Activated CD4-positive, alpha-beta T cell treated with anti-CD3 and anti-CD28 coated beads, Interleukin-2, amount 50 U/mL, for 48 hours (primary cell): ENCODE measurements around the gene PECR.
A peak's percentile ranks its signal among the peaks of the same experiment; 100 is the strongest.

Experiments used
- DNase-seq, 2 experiments: peaks; one replicate each; pipeline ENCODE4 v3.0.0-alpha.2; 2020

PECR gene

DNA sequence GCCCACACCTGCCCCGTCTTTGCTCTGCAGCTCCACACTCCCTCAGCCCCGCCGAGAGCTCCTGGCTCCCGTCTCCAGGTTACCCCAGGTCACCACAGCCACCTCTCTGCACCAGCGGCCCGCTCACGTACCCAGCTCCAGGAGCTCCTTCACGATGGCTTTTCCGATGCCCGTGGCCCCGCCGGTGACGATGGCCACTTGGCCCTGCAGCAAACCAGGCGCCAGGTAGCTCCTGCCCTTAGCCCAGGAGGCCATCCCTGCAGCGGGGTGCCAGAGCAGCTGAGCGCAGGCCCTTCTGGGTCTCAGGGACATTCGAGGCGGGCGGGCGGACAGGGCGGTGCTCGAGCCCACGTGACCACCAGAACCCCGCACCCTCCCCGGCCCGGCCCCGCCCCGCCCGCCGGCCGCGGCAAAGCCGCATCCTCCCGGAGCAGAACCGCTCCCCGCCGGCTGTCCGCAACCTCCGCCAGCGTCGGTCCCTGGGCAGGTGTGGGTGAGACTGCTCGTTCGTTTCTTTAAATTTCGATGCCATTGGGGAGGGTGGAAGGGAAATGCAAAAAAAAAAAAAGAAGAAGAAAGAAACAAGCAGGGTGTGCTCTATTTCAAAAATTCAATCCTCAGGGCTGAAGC lies at the start of gene PECR, which contains the start of gene TMEM169:
Gene PECR, minus strand, starts transcription at position 323 of the 630 bp plus-strand sequence. Its CDS starts 68 bp downstream, at position 255.
Gene TMEM169, plus strand, starts transcription at position 433 of the 630 bp plus-strand sequence. CDS start 14,045 bp downstream, outside the sequence.
- peak; percentile 80 to 82 for DNase-seq

GRCh38 chr2:216130346-216130971 lies 48.9 kb upstream of the PECR start:
- DNase-seq = no peak

- no peak for DNase-seq
Measured at GRCh38 chr2:216126943-216127342, 45.3 kb upstream of the PECR start.

DNA sequence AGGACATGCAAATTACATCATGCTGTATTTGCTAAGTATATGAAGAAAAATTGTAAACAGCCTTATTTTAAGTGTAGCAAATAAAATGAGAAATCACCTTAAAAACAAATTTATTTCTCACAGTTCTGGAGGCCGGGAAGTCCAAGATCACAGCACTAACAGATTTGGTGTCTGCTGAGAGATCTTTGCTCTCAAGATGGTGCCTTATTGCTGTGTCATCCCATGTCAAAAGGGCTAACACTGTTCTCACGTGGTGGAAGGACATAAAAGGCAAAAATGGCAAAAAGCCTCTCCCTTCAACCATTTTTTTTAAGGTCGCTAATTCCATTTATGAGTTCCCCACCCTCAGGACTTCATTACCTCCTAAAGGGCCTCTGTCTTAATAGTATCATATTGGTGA lies 39.6 kb upstream of the PECR start:
- no peak for DNase-seq

- no peak for DNase-seq
Measured at GRCh38 chr2:216119986-216120385, 38.4 kb upstream of the PECR start.

GRCh38 chr2:216119146-216119545 lies 37.5 kb upstream of the PECR start:
- no peak for DNase-seq

GRCh38 chr2:216118474-216118873 lies 36.9 kb upstream of the PECR start:
- no peak for DNase-seq

GRCh38 chr2:216117561-216118340 lies 36.1 kb upstream of the PECR start:
- DNase-seq = no peak

DNA sequence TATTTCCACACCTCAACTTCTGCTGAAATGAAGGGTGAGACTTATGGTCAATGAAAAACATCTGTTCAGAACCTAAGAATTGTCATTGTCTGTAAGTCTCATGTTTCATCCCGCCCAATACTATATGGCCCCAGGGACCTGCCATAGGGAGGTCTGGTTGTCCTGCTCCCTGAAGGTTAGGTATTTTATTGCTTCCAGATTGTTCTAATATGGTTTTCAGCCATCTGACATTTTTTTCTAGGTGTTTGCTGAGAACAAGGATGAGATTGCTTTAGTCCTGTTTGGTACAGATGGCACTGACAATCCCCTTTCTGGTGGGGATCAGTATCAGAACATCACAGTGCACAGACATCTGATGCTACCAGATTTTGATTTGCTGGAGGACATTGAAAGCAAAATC lies 34.8 kb upstream of the PECR start:
- DNase-seq = no peak

DNA sequence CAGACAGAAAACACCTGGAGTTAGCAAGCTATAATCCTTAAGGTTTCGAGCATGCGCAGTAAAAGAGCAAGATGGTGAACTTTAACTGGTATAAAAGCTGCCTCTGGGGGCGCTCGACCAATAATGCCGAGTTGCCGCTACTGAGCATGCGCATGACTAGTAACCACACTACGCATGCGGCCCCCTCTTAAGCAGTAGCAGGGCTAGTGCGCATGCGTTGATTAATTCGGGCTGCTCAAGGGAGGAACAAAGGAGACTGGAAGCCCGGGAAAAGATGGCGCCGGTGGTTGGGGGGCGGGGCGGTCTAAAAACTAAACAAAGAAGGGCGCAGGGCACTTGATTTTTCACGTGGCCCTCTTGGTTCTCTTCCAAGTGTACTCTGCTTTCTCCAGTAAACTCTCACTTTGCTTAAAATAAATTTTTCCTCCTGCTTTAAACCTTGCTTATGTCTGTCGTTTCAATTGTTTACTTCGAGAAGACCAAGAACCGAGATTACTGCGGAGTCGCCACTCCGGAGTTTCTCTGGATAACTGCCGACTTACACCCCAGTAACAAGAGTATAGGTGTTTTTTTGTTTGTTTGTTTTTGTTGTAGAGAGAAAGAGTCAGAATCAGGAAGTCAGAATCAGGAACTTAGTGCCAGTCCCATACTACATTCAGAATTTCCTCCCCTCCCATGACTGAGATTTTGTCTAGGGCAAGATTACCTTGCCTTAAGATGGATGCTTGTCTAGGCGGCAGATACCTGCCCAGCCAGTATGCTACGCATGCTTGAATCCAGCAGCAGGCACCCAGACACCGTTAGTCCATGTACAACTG lies 33.3 kb upstream of the PECR start:
- DNase-seq = peak; percentile 96 to 97

GRCh38 chr2:216114382-216114713 lies 32.7 kb upstream of the PECR start:
- DNase-seq = no peak

- peak; percentile 11 to 26 for DNase-seq
Measured at GRCh38 chr2:216113572-216113971, 32.0 kb upstream of the PECR start.

- DNase-seq = no peak
Measured at GRCh38 chr2:216112926-216113325, 31.3 kb upstream of the PECR start.

- no peak for DNase-seq
Measured at GRCh38 chr2:216111122-216111521, 29.5 kb upstream of the PECR start.

DNA sequence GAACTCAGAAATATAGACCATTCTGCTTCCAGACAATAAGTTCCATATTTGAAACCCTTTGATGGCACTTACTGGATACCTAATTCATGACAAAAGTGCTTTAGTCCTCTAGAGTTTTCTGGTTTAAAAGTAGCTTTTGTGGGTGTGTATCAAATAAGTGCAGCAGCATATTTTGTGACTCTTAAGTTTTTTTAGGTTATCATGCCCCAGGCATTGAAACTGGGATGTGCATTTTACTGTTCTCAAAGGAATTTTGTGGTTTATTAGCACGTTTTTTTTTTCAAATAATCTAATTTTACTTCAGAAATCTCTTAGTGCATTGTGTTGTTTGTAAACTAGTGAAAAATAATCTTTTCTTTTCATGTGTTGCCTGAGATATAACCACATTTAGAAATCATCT lies 29.0 kb upstream of the PECR start:
- no peak for DNase-seq

DNA sequence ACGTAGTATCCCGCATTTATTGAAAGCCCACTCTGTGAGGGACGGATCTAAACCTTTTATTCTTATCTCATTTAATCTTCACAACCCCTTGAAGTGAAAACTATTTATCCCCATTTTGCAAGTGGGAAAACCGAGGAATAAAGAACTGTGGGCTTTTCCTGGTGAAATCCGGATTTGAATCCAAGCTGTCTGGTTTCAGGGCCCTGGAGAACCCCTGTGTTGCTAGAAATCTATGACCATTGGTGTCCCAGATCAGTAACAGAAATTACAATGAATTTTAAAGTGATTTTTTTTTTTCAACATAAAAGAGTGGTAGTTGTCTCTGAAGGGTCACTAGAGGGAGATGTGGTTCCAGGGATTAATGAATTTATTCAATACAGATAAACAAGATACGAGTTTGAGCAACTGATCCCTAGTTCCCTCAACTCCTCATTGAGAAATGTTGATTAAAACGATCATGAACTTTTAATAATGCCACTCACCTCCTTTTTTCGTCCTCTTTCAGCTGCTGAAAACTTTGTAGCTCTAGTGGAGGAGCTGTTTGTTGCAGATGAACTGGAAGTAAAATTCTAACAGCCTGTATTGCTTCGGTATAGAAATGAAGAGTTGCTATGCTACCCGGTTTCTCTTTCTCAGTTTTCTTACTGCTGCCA lies 28.5 kb upstream of the PECR start:
- no peak for DNase-seq

- DNase-seq = peak; percentile 97 to 98
Measured at GRCh38 chr2:216108967-216109921, 27.6 kb upstream of the PECR start, which contains the start of gene XRCC5. XRCC5 (plus strand) TSS chr2:216109348; CDS start chr2:216109437, 89 bp downstream.

DNA sequence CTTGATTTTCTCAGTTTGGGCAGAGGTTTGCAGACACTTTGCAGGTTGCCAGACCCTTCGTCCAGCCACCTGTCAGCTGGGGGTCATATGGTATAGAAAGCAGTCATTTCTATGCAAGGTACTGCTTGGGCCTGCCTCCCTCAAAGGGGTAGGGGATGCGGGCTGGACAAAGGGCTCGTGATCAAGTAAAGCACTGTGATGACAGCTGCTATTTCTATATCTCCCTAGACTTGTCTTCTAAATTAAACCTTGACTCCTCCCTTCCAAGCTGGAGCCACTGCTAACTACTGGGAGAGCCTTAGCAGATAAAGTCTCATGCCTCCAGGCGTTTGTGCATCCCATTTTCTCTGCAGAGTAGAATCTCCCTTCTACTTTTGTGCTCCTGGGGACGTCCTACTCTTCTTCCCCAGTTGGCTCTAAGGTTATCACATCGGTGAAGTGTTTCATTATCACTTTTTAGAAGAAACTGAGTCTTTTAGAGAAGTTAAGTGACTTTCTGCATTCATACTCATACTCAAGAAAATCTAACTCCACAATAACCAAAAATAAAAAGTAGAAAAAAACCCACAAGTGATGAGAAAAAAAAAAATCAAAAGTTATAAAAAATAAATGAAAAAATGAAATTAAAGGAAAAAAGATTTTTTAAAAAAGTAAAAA lies 26.8 kb upstream of the PECR start:
- DNase-seq = no peak

DNA sequence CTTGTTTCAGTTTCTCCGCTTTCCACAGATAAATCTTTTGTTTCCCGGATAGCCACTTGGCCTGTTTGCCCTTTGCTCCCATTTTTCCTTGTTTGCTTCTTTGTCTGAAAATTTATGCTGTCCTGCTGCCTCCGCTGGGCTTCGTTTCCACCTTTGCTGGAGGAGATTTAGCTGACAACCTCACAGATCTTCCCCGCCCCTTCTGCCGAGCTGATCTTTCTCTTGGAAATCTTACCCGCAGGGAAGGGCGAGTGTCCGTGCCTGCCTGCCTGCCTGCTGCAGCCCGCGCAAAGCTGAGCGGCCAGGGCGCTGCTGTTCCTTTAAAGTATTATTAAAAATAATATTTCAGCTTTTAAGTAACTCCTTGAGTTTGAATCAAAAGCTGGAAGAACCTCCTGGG lies 26.2 kb upstream of the PECR start:
- no peak for DNase-seq

DNA sequence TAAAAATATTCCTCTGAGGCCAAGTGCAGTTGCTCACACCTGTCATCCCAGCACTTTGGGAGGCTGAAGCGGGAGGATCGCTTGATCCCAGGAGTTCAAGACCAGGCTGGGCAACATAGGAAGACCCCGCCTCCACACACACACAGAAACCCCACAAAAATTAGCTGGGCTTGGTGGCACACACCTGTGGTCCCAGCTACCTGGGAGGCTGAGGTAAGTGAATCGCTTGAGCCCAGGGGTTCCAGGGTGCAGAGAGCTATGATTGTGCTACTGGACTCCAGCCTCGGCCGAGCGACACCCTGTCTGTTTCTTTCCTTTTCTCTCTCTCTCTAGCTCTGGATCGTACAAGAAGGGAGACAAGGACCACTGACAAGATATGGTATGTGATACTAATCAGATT lies 25.7 kb upstream of the PECR start:
- DNase-seq = no peak

- no peak for DNase-seq
Measured at GRCh38 chr2:216104691-216105090, 23.1 kb upstream of the PECR start.
